Measurements from ENCODE around the gene TIAM2. TPM values are rescaled to one million over a fixed set of nuclear protein-coding genes. Genes with fewer than 3 reads are reported as not detected.
A peak's percentile ranks its signal among the peaks of the same experiment; 100 is the strongest.
"Not testable (repeated sequence)": the region's sequence is repeated elsewhere in the genome, so short reads cannot be mapped to it uniquely, and the experiment has no call there.

TIAM2 gene
- total RNA-seq, 2 donors from 2014 or later: 2.6 to 5.5 TPM

GRCh38 chr6:155257796-155258195 is 262.7 kb downstream of the TIAM2 start:
- no peaks in the 10 kb centered on the region for H3K9me3 ChIP-seq (ENCODE audit: control insufficient read depth, low read length, poor library complexity, severe bottlenecking)
- Mint-ChIP-seq H3K27ac (no peak overlapping the region), H3K4me1 (peaks cover 14% of the 10 kb centered on the region), H3K4me3 (no peak overlapping the region), H3K27me3 (no peaks in the 10 kb centered on the region), H3K36me3 (ENCODE audit: low read depth) (peaks cover 6% of the 10 kb centered on the region)
- ATAC-seq (no peak), DNase-seq (no peak)

- no peaks in the 10 kb centered on the region for H3K9me3 ChIP-seq (ENCODE audit: control insufficient read depth, low read length, poor library complexity, severe bottlenecking)
- peaks cover 9% of the 10 kb centered on the region for H3K36me3 Mint-ChIP-seq (ENCODE audit: low read depth)
- no peak for ATAC-seq
- peaks cover 16% of the 10 kb centered on the region for H3K4me1 Mint-ChIP-seq
- H3K27me3 Mint-ChIP-seq: no peaks in the 10 kb centered on the region
- DNase-seq: no peak
- no peak overlapping the region for H3K27ac Mint-ChIP-seq
- H3K4me3 Mint-ChIP-seq: no peak overlapping the region
Observed at GRCh38 chr6:155259204-155259603, 264.1 kb downstream of the TIAM2 start.

- no peaks in the 10 kb centered on the region for H3K27me3 Mint-ChIP-seq
- ATAC-seq: no peak
Observed at GRCh38 chr6:155259897-155260296, 264.8 kb downstream of the TIAM2 start.

GRCh38 chr6:155260686-155261085 is 265.6 kb downstream of the TIAM2 start:
- peaks cover 10% of the 10 kb centered on the region for H3K36me3 Mint-ChIP-seq (ENCODE audit: low read depth)
- DNase-seq (no peak), ATAC-seq (no peak)
- H3K4me1 Mint-ChIP-seq: peaks cover 17% of the 10 kb centered on the region
- no peak overlapping the region for H3K4me3 Mint-ChIP-seq
- H3K27ac Mint-ChIP-seq: peak overlapping the region; percentile 47
- no peaks in the 10 kb centered on the region for H3K9me3 ChIP-seq (ENCODE audit: control insufficient read depth, low read length, poor library complexity, severe bottlenecking)
- no peaks in the 10 kb centered on the region for H3K27me3 Mint-ChIP-seq

More at GRCh38 chr6:155259897-155260296, 264.8 kb downstream of the TIAM2 start:
- Mint-ChIP-seq H3K27ac (no peak overlapping the region), H3K36me3 (ENCODE audit: low read depth) (peaks cover 12% of the 10 kb centered on the region), H3K4me3 (no peak overlapping the region), H3K4me1 (peaks cover 19% of the 10 kb centered on the region)
- H3K9me3 ChIP-seq (ENCODE audit: control insufficient read depth, low read length, poor library complexity, severe bottlenecking): no peaks in the 10 kb centered on the region
- DNase-seq: no peak

- Mint-ChIP-seq H3K27ac (peak overlapping the region; percentile 47), H3K4me3 (no peak overlapping the region), H3K27me3 (no peaks in the 10 kb centered on the region), H3K4me1 (peaks cover 17% of the 10 kb centered on the region), H3K36me3 (ENCODE audit: low read depth) (peaks cover 10% of the 10 kb centered on the region)
- H3K9me3 ChIP-seq (ENCODE audit: control insufficient read depth, low read length, poor library complexity, severe bottlenecking): no peaks in the 10 kb centered on the region
- no peak for DNase-seq
- no peak for ATAC-seq
Observed at GRCh38 chr6:155261111-155261900, 266.2 kb downstream of the TIAM2 start.

GRCh38 chr6:155262655-155263054 is 267.5 kb downstream of the TIAM2 start:
- H3K9me3 ChIP-seq (ENCODE audit: control insufficient read depth, low read length, poor library complexity, severe bottlenecking): no peaks in the 10 kb centered on the region
- peaks cover 17% of the 10 kb centered on the region for H3K4me1 Mint-ChIP-seq
- peaks cover 10% of the 10 kb centered on the region for H3K36me3 Mint-ChIP-seq (ENCODE audit: low read depth)
- H3K27ac Mint-ChIP-seq: peak overlapping the region; percentile 92
- H3K27me3 Mint-ChIP-seq: no peaks in the 10 kb centered on the region
- H3K4me3 Mint-ChIP-seq: no peak overlapping the region
- ATAC-seq (no peak), DNase-seq (no peak)

GRCh38 chr6:155263373-155264063 is 268.4 kb downstream of the TIAM2 start, which contains the start of gene CLDN20:
TSS of gene CLDN20 (plus strand) at chr6:155264013. CDS start at chr6:155275720, 11,707 bp downstream.
- Mint-ChIP-seq H3K4me1 (peaks cover 21% of the 10 kb centered on the region), H3K4me3 (peak within 1 kb of the TSS; percentile 25), H3K36me3 (ENCODE audit: low read depth) (peaks cover 8% of the 10 kb centered on the region), H3K27ac (peak within 1 kb of the TSS; percentile 70), H3K27me3 (no peaks in the 10 kb centered on the region)
- ATAC-seq (no peak), DNase-seq (no peak)
- H3K9me3 ChIP-seq (ENCODE audit: control insufficient read depth, low read length, poor library complexity, severe bottlenecking): no peaks in the 10 kb centered on the region

- ATAC-seq: no peak
- Mint-ChIP-seq H3K36me3 (ENCODE audit: low read depth) (peaks cover 9% of the 10 kb centered on the region), H3K4me3 (peak overlapping the region; percentile 25), H3K27me3 (no peaks in the 10 kb centered on the region), H3K27ac (peak overlapping the region; percentile 70), H3K4me1 (peaks cover 22% of the 10 kb centered on the region)
- no peak for DNase-seq
- H3K9me3 ChIP-seq (ENCODE audit: control insufficient read depth, low read length, poor library complexity, severe bottlenecking): no peaks in the 10 kb centered on the region
Observed at GRCh38 chr6:155264693-155265320, 269.7 kb downstream of the TIAM2 start.

- H3K27me3 Mint-ChIP-seq: no peaks in the 10 kb centered on the region
- peaks cover 24% of the 10 kb centered on the region for H3K4me1 Mint-ChIP-seq
- H3K36me3 Mint-ChIP-seq (ENCODE audit: low read depth): peaks cover 12% of the 10 kb centered on the region
- ATAC-seq: no peak
- H3K9me3 ChIP-seq (ENCODE audit: control insufficient read depth, low read length, poor library complexity, severe bottlenecking): no peaks in the 10 kb centered on the region
- no peak for DNase-seq
- H3K4me3 Mint-ChIP-seq: no peak overlapping the region
- no peak overlapping the region for H3K27ac Mint-ChIP-seq
Observed at GRCh38 chr6:155265843-155266535, 270.9 kb downstream of the TIAM2 start.

GRCh38 chr6:155267411-155267810 is 272.3 kb downstream of the TIAM2 start:
- no peak for DNase-seq
- H3K4me3 Mint-ChIP-seq: no peak overlapping the region
- H3K9me3 ChIP-seq (ENCODE audit: control insufficient read depth, low read length, poor library complexity, severe bottlenecking): no peaks in the 10 kb centered on the region
- peaks cover 18% of the 10 kb centered on the region for H3K4me1 Mint-ChIP-seq
- no peak overlapping the region for H3K27ac Mint-ChIP-seq
- ATAC-seq: no peak
- H3K36me3 Mint-ChIP-seq (ENCODE audit: low read depth): peaks cover 9% of the 10 kb centered on the region
- H3K27me3 Mint-ChIP-seq: no peaks in the 10 kb centered on the region

GRCh38 chr6:155268088-155268867 is 273.2 kb downstream of the TIAM2 start:
- not testable (repeated sequence) for H3K27ac Mint-ChIP-seq; H3K9me3 ChIP-seq (ENCODE audit: control insufficient read depth, low read length, poor library complexity, severe bottlenecking); DNase-seq; H3K36me3 Mint-ChIP-seq (ENCODE audit: low read depth); H3K4me3 Mint-ChIP-seq; H3K27me3 Mint-ChIP-seq
- H3K4me1 Mint-ChIP-seq: peaks cover 16% of the 10 kb centered on the region
- peak; percentile 63 for ATAC-seq

- H3K27me3 Mint-ChIP-seq: no peaks in the 10 kb centered on the region
- H3K9me3 ChIP-seq (ENCODE audit: control insufficient read depth, low read length, poor library complexity, severe bottlenecking): no peaks in the 10 kb centered on the region
- DNase-seq (no peak), ATAC-seq (no peak)
- H3K27ac Mint-ChIP-seq: no peak overlapping the region
- H3K4me1 Mint-ChIP-seq: peaks cover 15% of the 10 kb centered on the region
- no peak overlapping the region for H3K4me3 Mint-ChIP-seq
- H3K36me3 Mint-ChIP-seq (ENCODE audit: low read depth): peaks cover 7% of the 10 kb centered on the region
Observed at GRCh38 chr6:155269765-155270164, 274.6 kb downstream of the TIAM2 start.

Measured in T-helper 17 cell (primary cell).